ENCODE results near the gene IL12A. TPM values are rescaled to one million over a fixed set of nuclear protein-coding genes. Genes with fewer than 3 reads are reported as not detected.
A peak's percentile ranks its signal among the peaks of the same experiment; 100 is the strongest.

The IL12A gene
- total RNA-seq, 1 experiment from 2014 or later, result 0.78 TPM

GRCh38 chr3:160009525-160009924, 20.9 kb downstream of the IL12A start:
- no peak overlapping the region for H3K4me2 ChIP-seq (ENCODE audit: low read depth, low read length, poor library complexity, severe bottlenecking)

DNA sequence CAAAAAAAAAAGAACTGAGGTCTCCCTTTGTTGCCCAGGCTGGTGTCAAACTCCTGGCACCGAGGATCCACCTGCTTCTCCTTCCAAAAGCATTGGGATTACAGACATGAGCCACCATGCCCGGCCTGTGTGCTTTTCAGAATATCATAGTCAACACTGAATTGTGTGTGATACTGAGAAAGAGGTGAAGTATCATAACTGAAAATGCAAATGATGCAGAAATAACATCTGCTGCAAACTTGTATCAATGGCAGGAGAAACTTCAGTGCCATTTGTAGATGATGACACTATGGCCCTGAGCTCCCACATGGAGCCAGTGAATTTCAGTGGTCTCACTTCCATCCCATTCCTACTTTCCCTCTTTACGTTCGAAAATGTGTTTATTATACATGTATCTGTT, 21.9 kb downstream of the IL12A start:
- Histone ChIP-seq H3K9me2 (replicated peaks; ENCODE audit: insufficient read depth, low read length) (no peaks in the 10 kb centered on the region), H3K9me3 (ENCODE audit: low read length) (no peaks in the 10 kb centered on the region), H3K4me3 (ENCODE audit: low read length) (no peak overlapping the region), H3K4me2 (ENCODE audit: low read depth, low read length, poor library complexity, severe bottlenecking) (no peak overlapping the region), H2AFZ (ENCODE audit: low read length) (no peak overlapping the region), H3K27me3 (ENCODE audit: low read length) (no peaks in the 10 kb centered on the region), H3K27ac (ENCODE audit: low read length) (no peak overlapping the region), H3K36me3 (ENCODE audit: insufficient read depth, low read length) (no peaks in the 10 kb centered on the region), H3K79me2 (ENCODE audit: low read length) (no peaks in the 10 kb centered on the region), H3K4me1 (ENCODE audit: low read length) (peaks cover 6% of the 10 kb centered on the region), H4K20me1 (ENCODE audit: insufficient read depth, low read depth, low read length) (no peaks in the 10 kb centered on the region), H3K9ac (ENCODE audit: low read length) (no peak overlapping the region)
- no peak for DNase-seq

More at GRCh38 chr3:160009525-160009924, 20.9 kb downstream of the IL12A start:
- no peaks in the 10 kb centered on the region for H3K9me3 ChIP-seq (ENCODE audit: low read length)
- no peak overlapping the region for H3K27ac ChIP-seq (ENCODE audit: low read length)
- no peak overlapping the region for H3K9ac ChIP-seq (ENCODE audit: low read length)
- H3K79me2 ChIP-seq (ENCODE audit: low read length), result no peaks in the 10 kb centered on the region
- H3K27me3 ChIP-seq (ENCODE audit: low read length), result no peaks in the 10 kb centered on the region
- H3K36me3 ChIP-seq (ENCODE audit: insufficient read depth, low read length), result no peaks in the 10 kb centered on the region
- H3K9me2 ChIP-seq (replicated peaks; ENCODE audit: insufficient read depth, low read length), result no peaks in the 10 kb centered on the region
- no peaks in the 10 kb centered on the region for H4K20me1 ChIP-seq (ENCODE audit: insufficient read depth, low read depth, low read length)
- no peak overlapping the region for H2AFZ ChIP-seq (ENCODE audit: low read length)
- no peak for DNase-seq
- H3K4me1 ChIP-seq (ENCODE audit: low read length), result peaks cover 6% of the 10 kb centered on the region
- no peak overlapping the region for H3K4me3 ChIP-seq (ENCODE audit: low read length)

GRCh38 chr3:160012108-160012507, 23.5 kb downstream of the IL12A start:
- Histone ChIP-seq H3K36me3 (ENCODE audit: insufficient read depth, low read length) (no peaks in the 10 kb centered on the region), H3K9me2 (replicated peaks; ENCODE audit: insufficient read depth, low read length) (no peaks in the 10 kb centered on the region), H3K79me2 (ENCODE audit: low read length) (no peaks in the 10 kb centered on the region), H3K9me3 (ENCODE audit: low read length) (no peaks in the 10 kb centered on the region), H3K4me2 (ENCODE audit: low read depth, low read length, poor library complexity, severe bottlenecking) (no peak overlapping the region), H3K9ac (ENCODE audit: low read length) (no peak overlapping the region), H3K27ac (ENCODE audit: low read length) (no peak overlapping the region), H2AFZ (ENCODE audit: low read length) (peak overlapping the region; percentile 12; the same call in 1 of the 2 replicates), H3K4me1 (ENCODE audit: low read length) (peaks cover 6% of the 10 kb centered on the region), H4K20me1 (ENCODE audit: insufficient read depth, low read depth, low read length) (no peaks in the 10 kb centered on the region), H3K27me3 (ENCODE audit: low read length) (no peaks in the 10 kb centered on the region), H3K4me3 (ENCODE audit: low read length) (no peak overlapping the region)
- DNase-seq, result peak; percentile 56

GRCh38 chr3:160016972-160017371, 28.3 kb downstream of the IL12A start:
- no peaks in the 10 kb centered on the region for H3K9me3 ChIP-seq (ENCODE audit: low read length)

GRCh38 chr3:160018959-160019358, 30.3 kb downstream of the IL12A start:
- H3K27ac ChIP-seq (ENCODE audit: low read length), result no peak overlapping the region
- H3K9me2 ChIP-seq (replicated peaks; ENCODE audit: insufficient read depth, low read length), result no peaks in the 10 kb centered on the region
- no peaks in the 10 kb centered on the region for H3K9me3 ChIP-seq (ENCODE audit: low read length)
- H3K4me2 ChIP-seq (ENCODE audit: low read depth, low read length, poor library complexity, severe bottlenecking), result no peak overlapping the region
- no peak overlapping the region for H2AFZ ChIP-seq (ENCODE audit: low read length)
- no peaks in the 10 kb centered on the region for H3K4me1 ChIP-seq (ENCODE audit: low read length)
- no peak for DNase-seq
- no peak overlapping the region for H3K4me3 ChIP-seq (ENCODE audit: low read length)
- no peaks in the 10 kb centered on the region for H3K36me3 ChIP-seq (ENCODE audit: insufficient read depth, low read length)
- H3K79me2 ChIP-seq (ENCODE audit: low read length), result no peaks in the 10 kb centered on the region
- H3K9ac ChIP-seq (ENCODE audit: low read length), result no peak overlapping the region
- H4K20me1 ChIP-seq (ENCODE audit: insufficient read depth, low read depth, low read length), result no peaks in the 10 kb centered on the region
- no peaks in the 10 kb centered on the region for H3K27me3 ChIP-seq (ENCODE audit: low read length)

More at GRCh38 chr3:160016972-160017371, 28.3 kb downstream of the IL12A start:
- DNase-seq, result no peak
- no peaks in the 10 kb centered on the region for H3K36me3 ChIP-seq (ENCODE audit: insufficient read depth, low read length)
- H3K27ac ChIP-seq (ENCODE audit: low read length), result no peak overlapping the region
- no peak overlapping the region for H3K4me3 ChIP-seq (ENCODE audit: low read length)
- peaks cover 3% of the 10 kb centered on the region for H3K4me1 ChIP-seq (ENCODE audit: low read length)
- H3K9ac ChIP-seq (ENCODE audit: low read length), result no peak overlapping the region
- H2AFZ ChIP-seq (ENCODE audit: low read length), result no peak overlapping the region
- H3K4me2 ChIP-seq (ENCODE audit: low read depth, low read length, poor library complexity, severe bottlenecking), result no peak overlapping the region
- H3K79me2 ChIP-seq (ENCODE audit: low read length), result no peaks in the 10 kb centered on the region
- no peaks in the 10 kb centered on the region for H3K27me3 ChIP-seq (ENCODE audit: low read length)
- H4K20me1 ChIP-seq (ENCODE audit: insufficient read depth, low read depth, low read length), result no peaks in the 10 kb centered on the region
- no peaks in the 10 kb centered on the region for H3K9me2 ChIP-seq (replicated peaks; ENCODE audit: insufficient read depth, low read length)

DNA sequence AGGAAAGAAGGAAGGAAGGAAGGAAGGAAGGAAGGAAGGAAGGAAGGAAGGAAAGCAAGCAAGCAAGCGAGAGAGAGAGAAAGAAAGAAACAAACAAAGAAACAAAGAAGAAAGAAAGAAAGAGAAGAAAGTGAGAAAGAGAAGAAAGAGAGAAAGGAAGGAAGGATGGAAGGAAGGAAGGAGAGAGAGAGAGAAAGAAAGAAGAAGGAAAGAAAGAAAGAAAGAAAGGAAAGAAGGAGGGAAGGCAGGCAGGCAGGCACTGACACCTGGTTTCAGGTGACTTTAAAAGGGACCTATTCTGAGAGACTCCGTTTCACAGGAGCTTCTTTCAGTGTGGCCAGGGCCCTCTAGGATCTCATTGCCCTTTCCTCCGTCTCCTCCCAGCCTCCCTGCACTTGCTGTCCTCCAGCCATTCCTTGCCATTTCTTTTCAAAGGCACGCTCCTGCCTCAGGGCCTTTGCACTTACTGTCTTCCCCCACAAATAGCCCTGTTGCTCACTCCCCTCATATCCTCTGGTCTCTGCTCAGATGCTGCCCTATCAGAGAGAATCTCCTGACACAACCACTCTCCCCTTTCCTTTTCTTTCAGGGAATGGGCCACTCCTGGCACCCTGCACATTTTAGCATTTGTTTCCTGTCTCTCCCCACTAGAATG, 31.5 kb downstream of the IL12A start:
- Histone ChIP-seq H3K4me2 (ENCODE audit: low read depth, low read length, poor library complexity, severe bottlenecking) (no peak overlapping the region), H2AFZ (ENCODE audit: low read length) (no peak overlapping the region), H3K4me1 (ENCODE audit: low read length) (no peaks in the 10 kb centered on the region), H3K9ac (ENCODE audit: low read length) (no peak overlapping the region), H3K27ac (ENCODE audit: low read length) (no peak overlapping the region), H3K79me2 (ENCODE audit: low read length) (no peaks in the 10 kb centered on the region), H3K9me2 (replicated peaks; ENCODE audit: insufficient read depth, low read length) (no peaks in the 10 kb centered on the region), H3K36me3 (ENCODE audit: insufficient read depth, low read length) (no peaks in the 10 kb centered on the region), H3K27me3 (ENCODE audit: low read length) (no peaks in the 10 kb centered on the region), H3K4me3 (ENCODE audit: low read length) (no peak overlapping the region), H3K9me3 (ENCODE audit: low read length) (no peaks in the 10 kb centered on the region), H4K20me1 (ENCODE audit: insufficient read depth, low read depth, low read length) (no peaks in the 10 kb centered on the region)
- no peak for DNase-seq

- H3K27ac ChIP-seq (ENCODE audit: low read length), result no peak overlapping the region
- H3K4me3 ChIP-seq (ENCODE audit: low read length), result no peak overlapping the region
- no peaks in the 10 kb centered on the region for H3K9me3 ChIP-seq (ENCODE audit: low read length)
- no peak for DNase-seq
- H2AFZ ChIP-seq (ENCODE audit: low read length), result no peak overlapping the region
- H3K27me3 ChIP-seq (ENCODE audit: low read length), result no peaks in the 10 kb centered on the region
- H3K4me2 ChIP-seq (ENCODE audit: low read depth, low read length, poor library complexity, severe bottlenecking), result no peak overlapping the region
- H3K36me3 ChIP-seq (ENCODE audit: insufficient read depth, low read length), result no peaks in the 10 kb centered on the region
- no peaks in the 10 kb centered on the region for H3K9me2 ChIP-seq (replicated peaks; ENCODE audit: insufficient read depth, low read length)
- no peaks in the 10 kb centered on the region for H3K4me1 ChIP-seq (ENCODE audit: low read length)
- H3K79me2 ChIP-seq (ENCODE audit: low read length), result no peaks in the 10 kb centered on the region
- no peak overlapping the region for H3K9ac ChIP-seq (ENCODE audit: low read length)
- no peaks in the 10 kb centered on the region for H4K20me1 ChIP-seq (ENCODE audit: insufficient read depth, low read depth, low read length)
Measured at GRCh38 chr3:160022068-160022467, 33.4 kb downstream of the IL12A start.

DNA sequence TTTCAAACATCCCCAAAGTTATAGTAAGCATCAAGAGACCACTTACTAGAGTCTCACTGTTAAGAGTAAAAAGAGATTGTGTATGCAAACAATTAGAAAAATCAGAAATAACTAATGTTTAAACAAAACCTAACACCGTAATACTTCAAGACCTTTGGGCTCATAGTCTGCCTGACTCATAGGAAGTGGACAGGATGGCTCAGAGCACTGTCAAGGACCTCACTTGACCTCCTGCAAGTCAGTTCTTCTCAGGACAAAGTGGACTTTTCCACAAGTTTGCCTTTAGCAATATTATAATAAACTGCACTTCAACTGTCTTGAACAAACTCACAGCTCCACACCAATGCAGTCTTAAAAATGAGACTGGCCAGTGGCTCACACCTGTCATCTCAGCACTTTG, 34.8 kb downstream of the IL12A start:
- Histone ChIP-seq H3K4me1 (ENCODE audit: low read length) (no peaks in the 10 kb centered on the region), H4K20me1 (ENCODE audit: insufficient read depth, low read depth, low read length) (no peaks in the 10 kb centered on the region), H3K4me3 (ENCODE audit: low read length) (no peak overlapping the region), H3K9me2 (replicated peaks; ENCODE audit: insufficient read depth, low read length) (no peaks in the 10 kb centered on the region), H2AFZ (ENCODE audit: low read length) (no peak overlapping the region), H3K27ac (ENCODE audit: low read length) (no peak overlapping the region), H3K79me2 (ENCODE audit: low read length) (no peaks in the 10 kb centered on the region), H3K27me3 (ENCODE audit: low read length) (no peaks in the 10 kb centered on the region), H3K4me2 (ENCODE audit: low read depth, low read length, poor library complexity, severe bottlenecking) (no peak overlapping the region), H3K36me3 (ENCODE audit: insufficient read depth, low read length) (no peaks in the 10 kb centered on the region), H3K9ac (ENCODE audit: low read length) (no peak overlapping the region), H3K9me3 (ENCODE audit: low read length) (no peaks in the 10 kb centered on the region)
- DNase-seq, result no peak

Measured in Karpas-422 (cell line).